ENCODE data around the gene MYH10.
"Not testable (repeated sequence)": the region's sequence is repeated elsewhere in the genome, so short reads cannot be mapped to it uniquely, and the experiment has no call there.

Gene MYH10

GRCh38 chr17:8556074-8556473 is 74.5 kb downstream of the MYH10 start:
- DNase-seq (ENCODE audit: low read depth in 2 of 2) = no peak

- no peak for DNase-seq (ENCODE audit: low read depth in 2 of 2)
Measured at GRCh38 chr17:8555062-8555461, 75.5 kb downstream of the MYH10 start.

- DNase-seq (ENCODE audit: low read depth in 2 of 2) = no peak
Measured at GRCh38 chr17:8552577-8553320, 77.8 kb downstream of the MYH10 start.

GRCh38 chr17:8542599-8543502 is 87.7 kb downstream of the MYH10 start:
- DNase-seq (ENCODE audit: low read depth in 2 of 2) = no peak

GRCh38 chr17:8539976-8540375 is 90.5 kb downstream of the MYH10 start:
- not testable (repeated sequence) for DNase-seq (ENCODE audit: low read depth in 2 of 2)

GRCh38 chr17:8537734-8538133 is 92.8 kb downstream of the MYH10 start:
- no peak for DNase-seq (ENCODE audit: low read depth in 2 of 2)

GRCh38 chr17:8534498-8535188 is 95.9 kb downstream of the MYH10 start:
- no peak for DNase-seq (ENCODE audit: low read depth in 2 of 2)

GRCh38 chr17:8532021-8532420 is 98.5 kb downstream of the MYH10 start:
- DNase-seq (ENCODE audit: low read depth in 2 of 2) = no peak

GRCh38 chr17:8522577-8522976 is 107.9 kb downstream of the MYH10 start:
- DNase-seq (ENCODE audit: low read depth in 2 of 2) = no peak

- no peak for DNase-seq (ENCODE audit: low read depth in 2 of 2)
Measured at GRCh38 chr17:8520981-8521380, 109.5 kb downstream of the MYH10 start.

- DNase-seq (ENCODE audit: low read depth in 2 of 2) = no peak
Measured at GRCh38 chr17:8518850-8519249, 111.7 kb downstream of the MYH10 start.

- no peak for DNase-seq (ENCODE audit: low read depth in 2 of 2)
Measured at GRCh38 chr17:8518326-8518725, 112.2 kb downstream of the MYH10 start.

GRCh38 chr17:8514801-8515200 is 115.7 kb downstream of the MYH10 start:
- no peak for DNase-seq (ENCODE audit: low read depth in 2 of 2)

- DNase-seq (ENCODE audit: low read depth in 2 of 2) = no peak
Measured at GRCh38 chr17:8506145-8506544, 124.4 kb downstream of the MYH10 start.

GRCh38 chr17:8504460-8505207 is 125.9 kb downstream of the MYH10 start:
- DNase-seq (ENCODE audit: low read depth in 2 of 2) = no peak

GRCh38 chr17:8503807-8504206 is 126.7 kb downstream of the MYH10 start:
- no peak for DNase-seq (ENCODE audit: low read depth in 2 of 2)

GRCh38 chr17:8503368-8503767 is 127.2 kb downstream of the MYH10 start:
- no peak for DNase-seq (ENCODE audit: low read depth in 2 of 2)

- DNase-seq (ENCODE audit: low read depth in 2 of 2) = no peak
Measured at GRCh38 chr17:8502126-8502525, 128.4 kb downstream of the MYH10 start.

GRCh38 chr17:8500609-8501008 is 129.9 kb downstream of the MYH10 start:
- DNase-seq (ENCODE audit: low read depth in 2 of 2) = no peak

GRCh38 chr17:8499614-8500013 is 130.9 kb downstream of the MYH10 start:
- DNase-seq (ENCODE audit: low read depth in 2 of 2) = no peak

GRCh38 chr17:8499171-8499570 is 131.4 kb downstream of the MYH10 start:
- no peak for DNase-seq (ENCODE audit: low read depth in 2 of 2)

- DNase-seq (ENCODE audit: low read depth in 2 of 2) = no peak
Measured at GRCh38 chr17:8496081-8496480, 134.4 kb downstream of the MYH10 start.
